HUES64 (cell line): Measurements from ENCODE around the gene ZNF474.

Experiments used
- H3K27ac ChIP-seq: 2 replicates; pipeline ENCODE4 v1.7.0; 2013; ENCODE audit warnings: low read depth, low read length, inconsistent platforms
- H3K27me3 ChIP-seq: 2 replicates; pipeline ENCODE4 v1.6.1; 2013; ENCODE audit warnings: mild to moderate bottlenecking, low read length; ENCODE audit not compliant: insufficient read depth
- H3K36me3 ChIP-seq: 2 replicates; pipeline ENCODE4 v1.6.1; 2013; ENCODE audit warnings: mild to moderate bottlenecking, low read length; ENCODE audit not compliant: insufficient read depth
- H3K4me1 ChIP-seq: 2 replicates; pipeline ENCODE4 v1.6.1; 2013; ENCODE audit warnings: mild to moderate bottlenecking, low read length, moderate library complexity; ENCODE audit not compliant: insufficient read depth
- H3K4me3 ChIP-seq: 2 replicates; pipeline ENCODE4 v1.5.1; 2013; ENCODE audit warnings: mild to moderate bottlenecking, low read length, moderate library complexity
- H3K9ac ChIP-seq: 2 replicates; pipeline ENCODE4 v1.6.1; 2013; ENCODE audit warnings: mild to moderate bottlenecking, low read depth, low read length
- H3K9me3 ChIP-seq: 2 replicates; pipeline ENCODE4 v1.6.1; 2013; ENCODE audit warnings: low read depth, low read length; ENCODE audit not compliant: insufficient read depth
- WGBS: fragments of 150-250, 120-280 bp; methylation state at CpG from one replicate; pipeline ENCODE4 v1.1.7; 2013; ENCODE audit warnings: missing lambda C conversion rate; 5-methylcytosine and 5-hydroxymethylcytosine counted together

The ZNF474 gene

DNA sequence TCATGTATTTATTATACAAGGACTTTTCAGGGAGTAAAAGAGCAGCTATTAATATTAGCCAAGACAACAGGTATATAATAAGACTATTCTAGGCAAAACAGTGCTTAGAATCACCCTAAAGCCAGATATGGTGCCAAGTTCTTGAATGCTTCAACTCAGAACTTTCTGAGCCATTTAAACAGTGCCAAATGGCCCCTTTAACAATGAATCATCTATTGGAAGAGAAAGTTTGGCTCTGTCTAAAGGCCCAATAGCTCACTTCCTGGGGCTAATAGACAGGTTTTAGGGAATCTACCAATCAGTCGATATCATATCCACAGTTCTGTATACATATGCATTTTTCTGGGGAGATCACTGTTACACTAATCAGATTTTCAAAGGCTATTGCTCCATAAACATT lies 42.9 kb downstream of the ZNF474 start:
- Histone ChIP-seq H3K36me3 (no peaks in the 10 kb centered on the region), H3K4me3 (no peak overlapping the region), H3K4me1 (peaks cover 12% of the 10 kb centered on the region), H3K9me3 (no peaks in the 10 kb centered on the region), H3K9ac (no peak overlapping the region), H3K27ac (no peak overlapping the region), H3K27me3 (no peaks in the 10 kb centered on the region)
- 96% methylated on average over 1 of the region's 1 CpG for WGBS

DNA sequence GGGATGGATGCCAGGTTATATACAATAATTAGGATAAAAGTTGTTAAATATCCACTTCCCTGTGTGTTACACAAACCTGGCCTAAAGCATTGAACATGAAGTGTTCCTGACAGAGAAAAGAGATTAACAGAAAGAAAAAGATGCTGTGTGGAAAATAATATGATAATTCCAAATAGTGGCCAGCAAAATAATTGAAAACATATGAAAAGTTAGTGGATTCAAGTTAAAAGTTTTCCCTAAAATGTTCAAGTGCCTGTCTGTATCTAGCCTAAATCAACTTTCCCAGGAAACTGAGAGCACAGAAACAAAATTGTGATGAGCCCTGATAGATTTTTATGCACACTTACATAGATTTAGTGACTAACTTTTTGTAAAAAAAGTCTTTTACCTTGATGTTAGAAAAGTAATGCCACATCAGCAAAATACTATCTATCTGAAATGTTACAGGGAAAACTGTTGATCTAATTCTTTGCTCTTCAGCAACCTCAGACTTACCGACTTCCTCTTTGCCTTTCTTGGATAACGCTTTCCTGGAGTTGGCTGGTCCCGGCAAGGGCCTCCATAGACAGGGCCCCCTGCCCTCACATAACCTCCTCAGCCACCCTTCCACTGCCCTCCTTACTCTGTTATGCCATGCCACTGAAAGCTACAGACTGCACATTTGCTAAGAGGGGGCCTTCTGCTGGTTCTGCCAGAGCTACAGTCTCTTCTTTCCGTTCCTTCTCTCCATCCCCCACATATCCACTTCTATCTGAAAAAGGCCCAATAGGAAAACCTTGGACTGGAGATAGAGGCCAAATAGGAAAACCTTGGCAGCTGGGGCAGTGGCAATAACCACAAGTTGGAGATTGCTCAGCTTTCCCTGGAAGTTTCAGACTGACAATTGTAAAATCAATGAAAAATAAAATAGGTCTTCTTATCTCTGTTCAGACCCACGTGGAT lies 44.4 kb downstream of the ZNF474 start:
- WGBS: 87% methylated on average over 5 of the region's 5 CpGs
- no peak overlapping the region for H3K4me3 ChIP-seq
- no peaks in the 10 kb centered on the region for H3K27me3 ChIP-seq

DNA sequence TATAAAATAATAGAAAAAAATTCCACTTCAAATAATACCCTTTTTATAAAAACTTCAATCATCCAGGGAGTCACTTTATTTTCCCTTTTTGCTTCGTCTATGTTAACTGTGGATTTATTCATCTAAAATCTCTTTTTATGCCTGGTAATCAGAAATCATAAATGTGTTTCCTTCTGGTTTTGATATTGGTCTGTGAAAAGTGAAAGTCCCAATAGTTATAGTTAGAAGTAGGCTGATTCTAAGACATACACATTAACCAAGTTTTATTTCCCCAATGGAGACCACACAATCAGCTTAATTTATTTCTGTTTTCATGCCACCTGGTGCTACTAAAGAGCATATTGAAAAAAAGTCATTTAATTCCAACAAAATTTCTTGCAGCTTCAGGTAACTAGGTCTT lies 45.7 kb downstream of the ZNF474 start:
- H3K4me1 ChIP-seq: peaks cover 11% of the 10 kb centered on the region
- H3K4me3 ChIP-seq: no peak overlapping the region
- no peak overlapping the region for H3K9ac ChIP-seq
- WGBS: no CpG with 5 or more reads among the region's 1 CpG
- H3K36me3 ChIP-seq: no peaks in the 10 kb centered on the region
- no peaks in the 10 kb centered on the region for H3K27me3 ChIP-seq
- H3K27ac ChIP-seq: no peak overlapping the region
- no peaks in the 10 kb centered on the region for H3K9me3 ChIP-seq

More for the DNA sequence above, 44.4 kb downstream of the ZNF474 start:
- Histone ChIP-seq H3K9me3 (no peaks in the 10 kb centered on the region), H3K27ac (no peak overlapping the region), H3K9ac (no peak overlapping the region), H3K36me3 (no peaks in the 10 kb centered on the region), H3K4me1 (peaks cover 12% of the 10 kb centered on the region)

DNA sequence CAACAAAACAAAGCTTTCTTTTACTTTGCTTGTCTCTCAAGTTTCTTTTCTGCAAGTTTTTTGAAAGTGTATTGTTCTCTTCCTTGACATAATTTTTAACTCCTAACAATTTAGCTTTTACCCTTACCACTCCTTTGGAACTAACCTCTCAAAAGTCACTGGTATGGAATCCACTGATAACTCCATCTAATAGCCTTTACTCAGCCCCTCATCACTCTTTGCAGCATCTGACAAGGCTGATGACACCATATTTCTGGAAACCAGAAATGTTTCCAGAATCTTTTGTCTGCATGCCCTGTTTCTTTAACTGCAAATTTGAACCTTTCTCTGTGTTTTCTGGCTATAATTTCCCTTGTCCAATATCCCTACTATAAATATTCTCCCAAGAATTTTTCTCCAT lies 46.5 kb downstream of the ZNF474 start:
- Histone ChIP-seq H3K36me3 (no peaks in the 10 kb centered on the region), H3K27ac (no peak overlapping the region), H3K9me3 (no peaks in the 10 kb centered on the region), H3K4me1 (peaks cover 6% of the 10 kb centered on the region; the same call in 1 of the 2 replicates), H3K27me3 (no peaks in the 10 kb centered on the region), H3K4me3 (no peak overlapping the region), H3K9ac (no peak overlapping the region)

DNA sequence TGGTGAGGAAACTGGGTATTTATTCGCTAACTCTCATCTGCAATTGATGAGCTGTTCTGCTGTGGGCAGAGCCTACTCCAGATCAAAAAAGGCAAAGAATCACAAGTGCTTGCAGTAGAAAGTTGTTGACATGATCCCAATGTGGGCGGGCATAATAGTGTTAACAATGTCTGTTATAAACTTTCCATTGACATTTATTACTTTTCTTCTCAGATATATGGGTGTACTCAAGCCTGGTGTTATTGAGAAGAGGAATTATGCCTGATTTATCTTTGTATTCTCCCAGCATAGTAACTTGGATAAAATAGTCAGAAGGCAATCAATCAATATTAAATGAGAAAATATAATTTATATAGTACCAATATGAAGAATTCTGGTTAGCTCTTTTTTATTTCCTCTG lies 47.8 kb downstream of the ZNF474 start:
- WGBS: 100% methylated on average over 1 of the region's 2 CpGs
- H3K4me3 ChIP-seq: no peak overlapping the region
- no peak overlapping the region for H3K27ac ChIP-seq
- H3K4me1 ChIP-seq: peaks cover 15% of the 10 kb centered on the region
- H3K27me3 ChIP-seq: no peaks in the 10 kb centered on the region
- no peaks in the 10 kb centered on the region for H3K9me3 ChIP-seq
- no peak overlapping the region for H3K9ac ChIP-seq
- H3K36me3 ChIP-seq: no peaks in the 10 kb centered on the region

DNA sequence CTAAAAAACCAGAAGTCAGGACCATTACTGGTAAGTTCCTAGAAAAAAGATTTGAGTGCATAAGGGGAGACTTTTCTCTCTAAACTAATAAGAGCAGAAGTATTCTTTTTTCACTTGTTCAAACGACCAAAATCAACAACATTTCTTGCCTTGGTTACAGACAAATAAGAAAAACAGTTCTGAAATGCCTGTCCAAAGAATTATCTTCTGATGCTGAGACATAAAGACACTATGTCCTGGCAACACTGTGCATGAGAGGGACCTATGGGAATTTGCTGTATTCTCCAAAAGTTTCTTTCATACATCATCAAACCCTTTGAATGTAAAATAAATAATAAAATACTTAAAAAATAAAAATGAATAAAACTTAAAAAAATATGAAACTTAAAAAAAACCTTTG lies 50.4 kb downstream of the ZNF474 start:
- no peaks in the 10 kb centered on the region for H3K9me3 ChIP-seq
- no peak overlapping the region for H3K27ac ChIP-seq
- no peak overlapping the region for H3K9ac ChIP-seq
- no peaks in the 10 kb centered on the region for H3K27me3 ChIP-seq
- no peaks in the 10 kb centered on the region for H3K36me3 ChIP-seq
- WGBS: 90% methylated on average over 1 of the region's 1 CpG
- H3K4me1 ChIP-seq: peaks cover 35% of the 10 kb centered on the region
- no peak overlapping the region for H3K4me3 ChIP-seq

DNA sequence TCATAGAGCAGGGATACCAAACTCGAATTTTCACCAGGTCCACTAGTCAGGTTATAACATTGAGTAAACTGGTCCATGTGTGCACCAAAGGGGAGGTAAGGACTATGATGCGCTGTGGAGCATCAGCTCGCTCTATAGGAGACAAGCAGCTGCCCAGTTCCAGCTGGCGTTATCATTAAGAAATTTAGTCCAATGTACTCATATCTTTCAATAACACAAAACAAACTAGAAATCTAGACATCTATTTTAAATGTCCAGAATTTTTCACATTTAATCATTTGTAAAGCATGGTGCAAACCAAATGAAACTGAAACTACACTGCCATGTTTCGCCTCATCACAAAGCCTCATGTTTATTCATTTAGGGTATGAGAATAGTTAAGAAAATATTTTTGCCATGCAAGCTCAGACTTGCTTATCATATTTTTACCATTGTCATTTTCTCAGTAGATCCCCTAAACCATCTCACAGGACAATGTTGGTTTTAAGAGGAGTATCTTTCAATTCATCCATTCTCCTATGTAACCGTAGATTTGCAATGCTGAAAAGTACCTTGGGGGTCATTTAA lies 50.9 kb downstream of the ZNF474 start:
- H3K4me3 ChIP-seq: no peak overlapping the region
- 94% methylated on average over 5 of the region's 6 CpGs for WGBS
- H3K9ac ChIP-seq: no peak overlapping the region
- H3K27ac ChIP-seq: no peak overlapping the region
- no peaks in the 10 kb centered on the region for H3K36me3 ChIP-seq
- H3K4me1 ChIP-seq: peaks cover 35% of the 10 kb centered on the region
- H3K9me3 ChIP-seq: no peaks in the 10 kb centered on the region
- H3K27me3 ChIP-seq: no peaks in the 10 kb centered on the region

DNA sequence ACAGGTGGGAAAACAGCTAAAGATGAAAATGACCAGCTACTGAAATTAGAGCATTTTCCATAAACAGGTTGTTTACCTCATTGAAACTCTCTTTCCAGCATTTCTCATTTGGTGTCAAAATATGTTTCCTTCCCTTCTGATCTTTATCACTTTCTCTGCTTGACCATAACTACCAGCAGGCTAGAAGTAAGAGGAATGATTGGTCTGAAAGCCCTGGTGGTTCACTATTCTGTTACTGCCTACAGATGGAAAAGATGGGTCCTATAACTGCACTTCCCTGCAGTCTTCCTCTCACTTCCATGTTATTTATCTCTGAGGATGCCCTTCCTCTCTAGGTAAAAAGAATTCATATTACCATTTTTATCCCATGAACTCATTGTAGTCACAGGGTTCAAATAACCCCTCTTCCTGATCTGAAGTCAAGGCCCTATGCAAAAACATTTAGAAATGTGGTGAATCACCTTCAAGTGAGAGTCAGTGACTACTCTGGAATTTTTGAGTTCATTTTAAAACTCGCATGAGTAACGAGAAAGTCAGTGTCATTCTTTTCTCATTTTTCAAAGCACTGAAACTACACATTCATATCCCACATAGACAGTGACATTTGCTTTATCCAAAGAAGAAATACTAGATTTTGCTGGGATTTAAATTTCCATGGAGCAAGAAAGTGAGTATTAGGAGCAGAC lies 51.7 kb downstream of the ZNF474 start:
- Histone ChIP-seq H3K4me1 (peaks cover 35% of the 10 kb centered on the region), H3K27me3 (no peaks in the 10 kb centered on the region), H3K27ac (no peak overlapping the region), H3K4me3 (no peak overlapping the region), H3K9me3 (no peaks in the 10 kb centered on the region), H3K36me3 (no peaks in the 10 kb centered on the region), H3K9ac (no peak overlapping the region)
- 75% methylated on average over 2 of the region's 2 CpGs for WGBS

DNA sequence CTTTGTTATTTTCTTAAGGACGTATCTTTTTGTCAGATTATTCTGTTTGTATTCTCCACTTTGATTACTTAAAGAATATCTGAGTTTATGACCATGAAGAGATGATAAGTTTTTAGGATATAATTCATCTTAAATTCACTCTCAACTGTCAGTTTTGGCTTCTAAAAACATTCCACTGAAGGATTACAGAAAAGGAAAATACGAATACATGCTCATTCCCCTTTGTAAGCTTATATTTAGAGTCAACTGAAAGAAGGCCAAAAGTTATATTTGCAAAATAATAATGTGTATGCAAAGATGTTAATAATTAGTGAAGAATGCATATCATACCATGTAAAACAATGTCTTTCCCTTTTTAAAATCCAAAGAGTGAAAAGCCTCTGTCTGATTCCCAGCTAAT lies 52.5 kb downstream of the ZNF474 start:
- Histone ChIP-seq H3K4me1 (peaks cover 35% of the 10 kb centered on the region), H3K27ac (no peak overlapping the region), H3K4me3 (no peak overlapping the region), H3K27me3 (no peaks in the 10 kb centered on the region), H3K36me3 (no peaks in the 10 kb centered on the region), H3K9me3 (no peaks in the 10 kb centered on the region), H3K9ac (no peak overlapping the region)
- no CpG with 5 or more reads among the region's 2 CpGs for WGBS

DNA sequence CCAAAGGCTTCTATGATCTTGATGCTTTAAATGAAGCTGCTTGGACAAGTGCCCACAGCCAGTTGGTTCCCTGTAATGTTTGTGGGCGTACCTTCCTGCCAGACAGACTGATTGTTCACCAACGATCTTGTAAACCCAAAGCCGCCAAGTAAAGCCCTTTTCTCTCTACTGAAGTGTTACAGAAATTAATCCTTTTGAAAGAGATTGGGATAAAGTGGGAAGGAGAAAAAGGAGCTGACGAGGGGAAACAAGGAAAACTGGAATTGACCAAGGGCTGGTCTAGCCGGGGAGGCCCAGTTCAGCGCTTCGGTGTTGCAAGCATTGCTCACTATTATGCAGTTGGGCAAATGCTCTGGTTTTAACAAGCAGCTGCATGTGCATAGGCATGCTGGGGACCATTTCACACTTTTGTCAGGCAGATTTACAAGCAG lies 53.2 kb downstream of the ZNF474 start:
- WGBS: 34% methylated on average over 7 of the region's 7 CpGs
- Histone ChIP-seq H3K36me3 (no peaks in the 10 kb centered on the region), H3K9ac (no peak overlapping the region), H3K9me3 (no peaks in the 10 kb centered on the region), H3K27me3 (no peaks in the 10 kb centered on the region), H3K27ac (no peak overlapping the region), H3K4me1 (peaks cover 35% of the 10 kb centered on the region), H3K4me3 (no peak overlapping the region)

DNA sequence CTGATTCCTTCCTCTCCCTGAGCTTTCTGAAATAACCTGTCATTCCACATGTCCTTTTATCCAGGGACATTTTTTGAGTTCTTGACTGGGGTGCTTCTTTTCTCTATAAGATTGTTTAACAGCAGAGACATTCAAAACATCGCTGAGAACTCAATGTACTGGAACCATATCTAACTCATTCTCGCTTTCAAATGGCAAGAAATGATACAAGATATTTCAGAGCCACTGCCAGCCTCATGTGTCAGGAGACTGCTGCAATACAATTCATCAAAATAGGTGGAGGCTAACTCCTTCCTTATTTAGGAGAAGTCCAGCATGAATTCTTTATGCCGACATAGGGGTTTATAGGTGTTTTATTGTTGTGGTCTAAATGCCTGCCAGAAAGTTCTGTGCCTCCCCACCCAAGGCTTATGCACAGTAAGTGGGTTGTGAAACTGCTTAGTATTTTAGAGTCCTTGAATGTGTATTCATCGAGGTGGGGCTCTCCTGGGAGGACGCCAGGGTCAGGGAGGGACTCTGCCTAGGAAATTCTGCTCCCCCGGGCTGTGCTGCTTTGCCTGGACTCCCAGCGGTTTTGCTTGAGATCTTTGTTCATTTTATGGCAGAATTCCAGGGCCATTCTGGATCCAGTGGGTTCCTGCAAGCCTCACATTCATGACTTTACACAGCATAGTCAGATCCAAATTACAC lies 53.9 kb downstream of the ZNF474 start:
- Histone ChIP-seq H3K4me3 (no peak overlapping the region), H3K4me1 (peaks cover 35% of the 10 kb centered on the region), H3K36me3 (no peaks in the 10 kb centered on the region), H3K27me3 (no peaks in the 10 kb centered on the region), H3K9ac (no peak overlapping the region), H3K27ac (no peak overlapping the region), H3K9me3 (no peaks in the 10 kb centered on the region)
- 69% methylated on average over 7 of the region's 7 CpGs for WGBS
